HG03196 (cell line): Measurements from ENCODE around the gene AOC1.
"Not testable (repeated sequence)": the region's sequence is repeated elsewhere in the genome, so short reads cannot be mapped to it uniquely, and the experiment has no call there.

Experiments
- ATAC-seq: cut with Tn5 transposase; IDR thresholded peaks from one replicate; pipeline ENCODE4 v1.9.1; 2021; ENCODE audit not compliant: unreplicated experiment

Gene AOC1

DNA sequence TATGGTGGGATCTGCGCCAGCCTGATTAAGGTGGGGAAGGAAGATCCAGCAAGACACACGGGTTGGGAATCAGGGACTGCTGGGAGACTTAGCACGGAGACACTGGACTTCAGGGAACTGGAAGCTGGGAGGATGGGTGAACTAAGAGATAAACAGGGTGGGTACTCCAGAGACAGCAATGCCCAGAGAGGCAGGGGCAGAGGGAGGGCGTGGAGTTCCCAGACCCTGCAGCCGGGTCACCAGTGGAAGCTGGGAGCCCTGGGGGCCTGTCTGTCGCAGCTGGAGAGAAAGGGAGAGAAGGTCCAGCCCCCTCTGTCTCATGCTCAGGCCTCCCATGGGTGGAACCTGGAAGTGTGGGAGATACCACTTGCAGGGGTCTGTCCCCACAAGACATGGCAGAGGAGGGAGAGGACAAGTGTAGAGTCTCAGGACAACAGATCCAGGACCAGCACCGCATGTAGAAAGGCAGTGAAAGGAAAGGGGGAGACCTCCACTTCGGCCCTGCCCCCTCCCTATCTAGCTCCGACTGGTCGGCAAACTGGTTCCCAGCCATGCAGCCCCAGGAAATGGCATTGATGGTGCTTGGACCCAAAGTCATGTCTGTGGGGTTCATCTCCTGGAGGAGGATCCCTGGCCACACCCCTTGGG is 44.4 kb downstream of the AOC1 start:
- no peak for ATAC-seq

DNA sequence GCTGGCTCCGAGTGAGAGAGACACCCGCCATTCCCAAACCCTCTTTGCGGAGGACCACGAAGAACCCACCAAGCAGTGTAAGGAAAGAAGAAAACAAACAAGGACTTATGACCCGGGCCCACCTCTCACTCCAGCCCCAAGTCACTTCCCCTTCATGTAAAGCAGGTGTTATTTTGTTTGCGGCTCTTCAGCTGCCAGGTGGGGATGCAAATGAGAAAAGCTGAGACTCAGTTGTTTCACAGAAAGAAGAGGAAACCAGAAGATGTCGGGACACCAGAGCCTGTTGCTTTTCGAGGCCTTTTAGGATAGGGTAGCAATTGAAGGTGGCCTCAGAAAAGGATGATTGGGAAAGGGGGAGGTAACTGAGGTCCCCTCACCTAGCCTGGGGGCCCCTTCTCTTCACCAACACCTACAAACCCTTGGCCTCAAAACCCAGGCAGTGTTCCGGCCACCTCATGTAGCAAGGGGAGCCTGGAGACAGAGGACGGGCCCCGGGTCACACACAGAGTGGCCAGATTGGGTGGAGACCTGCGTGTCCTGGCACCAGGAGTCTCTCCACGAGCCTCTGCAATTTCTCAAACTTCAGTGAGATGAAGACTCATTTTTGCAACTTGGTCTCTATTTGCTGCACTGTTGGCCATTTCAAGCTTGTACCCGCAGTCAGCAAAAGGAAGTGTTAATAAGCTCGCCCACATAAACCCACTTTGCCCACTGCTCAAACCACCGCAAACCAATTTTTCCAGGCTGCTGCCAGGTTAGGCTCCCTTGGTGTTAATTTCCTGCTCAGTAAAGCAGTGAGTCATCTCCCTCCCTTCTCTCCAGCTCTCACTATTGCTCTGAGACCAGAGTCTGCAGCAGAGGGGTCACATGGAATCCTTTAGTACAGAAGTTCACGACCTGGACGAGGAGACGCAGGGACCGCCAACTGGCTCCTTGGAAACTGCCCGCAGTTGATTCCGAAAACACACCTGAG is 45.5 kb downstream of the AOC1 start:
- no peak for ATAC-seq

DNA sequence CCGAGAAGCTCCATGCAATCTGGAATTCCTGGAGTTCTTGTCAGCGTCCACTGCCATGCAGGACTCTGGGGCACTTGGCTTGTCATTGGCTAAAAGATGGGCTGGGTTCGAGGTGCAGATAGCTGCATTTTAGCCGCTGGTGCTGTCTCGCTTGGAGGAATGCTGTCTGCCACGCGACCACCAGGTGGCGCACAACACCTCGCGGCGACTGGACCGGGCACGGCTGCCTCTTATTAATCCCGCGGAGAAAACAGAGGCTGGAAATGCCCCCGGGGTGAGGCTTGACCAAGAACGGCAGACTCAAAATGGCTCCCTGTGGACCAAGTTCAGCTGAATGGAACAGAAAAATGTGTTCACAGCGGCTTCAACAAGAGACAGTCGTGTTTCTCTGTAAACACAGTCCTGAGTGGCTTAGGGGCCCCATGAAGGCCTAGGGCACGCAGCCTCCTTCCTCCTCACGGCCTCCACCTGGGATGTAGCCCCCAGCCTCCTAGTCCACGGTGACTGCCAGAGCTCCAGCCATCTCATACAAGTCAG is 46.2 kb downstream of the AOC1 start:
- ATAC-seq = peak; percentile 68

DNA sequence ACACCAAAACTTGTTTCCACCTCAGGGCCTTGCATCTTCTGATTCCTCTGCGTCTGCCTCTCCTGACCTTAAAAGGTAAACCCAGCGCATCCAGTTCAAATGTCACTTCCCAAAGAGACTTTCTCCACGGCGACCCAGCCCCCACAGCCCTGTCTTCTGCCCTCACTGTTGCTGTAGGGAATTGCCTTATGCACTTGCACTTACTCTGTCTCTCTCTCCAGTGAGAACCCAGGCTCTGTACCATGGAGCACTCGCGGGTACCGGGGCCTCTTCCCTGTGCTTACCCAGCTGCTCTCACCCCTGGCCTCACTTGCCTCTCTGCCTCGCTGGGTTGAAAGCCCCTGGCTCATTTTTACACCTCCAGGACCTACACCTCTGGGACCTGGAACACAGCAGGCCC is 48.4 kb downstream of the AOC1 start:
- ATAC-seq = no peak

DNA sequence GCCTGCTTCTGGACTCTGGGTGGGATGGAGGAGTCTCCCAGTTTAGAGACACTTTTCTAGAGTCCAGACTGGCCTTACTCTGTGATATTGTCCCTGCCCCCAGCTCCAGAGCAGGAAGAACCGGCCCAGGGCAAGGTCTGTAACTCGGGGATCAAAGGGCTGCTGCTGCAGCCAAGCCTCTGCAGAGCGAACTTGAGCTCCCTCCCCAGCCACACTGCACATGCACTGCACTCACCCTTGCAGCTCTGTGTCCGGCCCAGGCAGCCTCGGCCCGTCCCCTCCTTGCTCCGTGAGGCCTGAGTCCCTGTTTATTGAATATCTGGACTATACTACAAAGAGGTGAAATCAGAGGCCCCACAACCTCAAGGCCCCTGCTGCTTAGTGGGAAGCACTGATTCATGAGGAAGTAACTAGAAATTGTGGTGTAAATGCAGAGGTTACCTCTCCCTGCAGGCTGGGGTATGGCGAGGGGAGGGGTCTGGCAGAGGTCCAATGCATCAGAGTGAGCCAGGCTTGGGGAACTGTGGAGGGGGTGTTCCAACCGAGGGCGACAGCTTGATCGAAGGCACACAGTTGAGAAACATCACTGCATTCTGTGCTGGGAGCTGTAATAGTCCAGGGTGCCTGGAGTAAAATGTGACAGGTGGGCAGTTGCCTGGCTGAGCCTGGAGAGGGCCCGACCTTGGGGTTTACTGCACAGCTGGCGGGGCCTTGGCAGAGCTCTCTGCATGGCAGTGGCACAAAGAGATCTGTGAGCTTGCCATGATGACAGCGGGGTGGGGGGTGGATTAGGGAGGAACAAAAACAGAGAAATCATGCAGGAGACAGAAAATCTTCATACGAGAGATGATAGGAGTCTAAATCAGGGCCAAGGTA is 49.1 kb downstream of the AOC1 start:
- ATAC-seq = no peak

DNA sequence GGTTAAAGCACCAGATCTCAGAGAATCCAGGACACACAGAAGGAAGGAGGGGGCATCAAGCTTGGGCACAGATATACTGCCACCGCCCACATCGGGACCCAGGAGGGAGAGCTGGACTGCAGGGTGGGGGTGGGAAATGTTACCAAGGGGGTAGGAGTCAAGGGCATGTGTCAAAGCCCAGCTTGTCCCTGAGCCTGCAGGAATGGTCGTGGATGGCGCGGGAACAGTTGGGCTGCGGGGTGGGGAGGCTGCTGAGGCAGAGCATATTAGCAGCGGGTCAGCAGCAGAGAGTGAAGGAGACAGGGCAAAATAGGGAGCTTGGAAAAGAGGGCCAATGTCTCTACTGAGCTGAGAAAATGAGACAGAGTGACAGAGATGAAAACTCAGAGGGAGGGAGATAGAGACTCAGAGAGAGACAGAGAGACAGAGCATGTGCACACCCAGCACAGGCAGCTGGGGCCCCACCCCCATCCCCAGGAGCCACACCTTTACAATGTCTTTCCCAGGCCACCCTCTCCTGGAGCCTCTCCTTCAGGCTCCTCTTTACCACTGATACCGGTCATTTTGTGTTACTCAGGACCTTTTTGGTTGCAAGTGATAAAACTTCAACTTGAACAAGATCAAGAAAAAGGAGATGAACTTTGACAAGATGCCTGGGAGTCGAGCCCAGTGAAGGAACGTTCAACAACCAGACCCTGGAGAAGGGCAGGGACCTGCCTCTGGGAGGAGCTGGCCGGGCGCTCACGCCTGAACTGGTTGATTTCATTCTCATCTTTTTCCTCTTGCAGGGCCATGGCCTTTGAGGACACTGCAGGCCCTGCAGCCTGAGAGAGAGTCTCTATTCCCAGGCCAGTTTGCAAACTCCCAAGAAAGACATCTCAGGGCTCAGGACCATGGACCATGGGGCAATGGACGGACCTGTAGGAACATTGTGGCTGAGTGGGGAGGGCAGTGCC is 50.0 kb downstream of the AOC1 start:
- no peak for ATAC-seq

DNA sequence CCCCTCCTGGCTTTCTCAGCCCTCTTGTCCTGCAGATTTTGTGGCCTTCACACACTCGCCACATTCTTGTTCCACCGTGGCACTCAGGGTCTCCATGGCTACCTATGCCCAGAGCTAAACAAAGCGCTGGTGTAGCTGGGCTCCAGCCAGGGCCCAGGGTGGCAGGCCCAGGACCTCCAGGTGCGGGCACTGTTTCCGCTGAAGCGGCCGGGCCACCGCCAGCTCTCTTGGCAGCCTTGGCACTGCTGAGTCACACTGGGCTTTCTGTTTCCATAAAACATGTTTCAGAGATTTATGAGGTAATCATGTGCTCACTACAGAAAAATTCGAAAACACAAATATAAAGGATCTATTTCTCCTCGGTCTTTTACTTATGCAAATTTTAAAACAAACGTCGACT is 51.3 kb downstream of the AOC1 start:
- no peak for ATAC-seq

DNA sequence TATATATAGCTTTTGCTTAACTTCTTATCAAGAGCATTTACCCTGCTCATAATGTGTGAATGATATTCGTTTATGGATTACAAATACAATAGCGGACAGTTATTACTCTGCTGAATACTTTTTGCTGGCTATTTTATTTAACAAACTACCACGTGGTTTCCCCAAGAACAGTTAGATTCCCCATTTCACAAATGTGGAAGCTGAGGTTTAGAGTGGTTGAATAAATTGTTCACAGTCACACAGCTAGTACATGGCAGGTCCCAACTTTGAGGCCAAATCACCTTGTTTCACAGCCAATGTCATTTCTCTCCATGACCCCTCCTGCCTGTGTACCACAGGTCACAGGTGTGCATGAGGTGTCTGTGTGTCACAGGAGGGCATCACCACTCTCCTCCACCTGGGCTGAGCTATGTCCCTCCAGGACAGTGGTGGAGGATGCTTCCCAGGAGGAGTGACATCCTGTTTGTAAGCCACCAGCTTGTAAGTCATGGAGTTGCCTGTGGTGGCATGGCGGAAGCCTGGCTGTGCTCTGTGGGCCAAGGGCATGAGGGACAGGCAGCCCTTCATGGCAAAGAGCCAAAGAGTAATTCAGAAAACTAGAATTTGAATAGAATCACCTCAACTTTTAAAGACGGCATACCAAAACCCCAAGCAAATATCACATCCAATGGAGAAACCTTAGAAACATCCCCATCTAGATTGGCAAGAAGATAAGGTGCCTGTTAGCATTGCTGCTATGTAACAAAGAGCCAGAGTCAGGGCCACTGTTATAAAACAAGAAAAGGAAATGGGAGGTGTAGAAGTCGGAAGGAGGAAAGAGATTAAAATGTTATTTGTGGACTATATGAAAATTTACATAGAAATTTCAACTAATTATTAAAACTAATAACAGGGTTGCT is 51.9 kb downstream of the AOC1 start:
- no peak for ATAC-seq

DNA sequence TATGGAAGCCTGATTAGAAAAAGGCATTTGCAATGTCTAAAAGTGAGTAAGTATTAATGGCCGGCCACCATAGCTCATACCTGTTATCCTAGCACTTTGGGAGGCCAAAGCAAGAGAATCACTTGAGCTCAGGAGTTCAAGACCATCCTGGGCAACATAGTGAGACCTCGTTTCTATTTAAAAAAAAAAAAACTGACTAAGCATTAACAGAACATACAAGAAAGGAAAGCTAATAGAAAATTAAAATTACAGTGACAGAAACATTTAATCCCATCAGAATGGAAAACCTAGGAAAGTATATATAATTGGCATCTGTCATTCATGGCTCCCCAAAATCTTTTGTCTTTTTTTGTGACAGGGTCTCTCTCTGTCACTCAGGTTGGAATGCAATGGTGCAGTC is 55.9 kb downstream of the AOC1 start:
- ATAC-seq = no peak

DNA sequence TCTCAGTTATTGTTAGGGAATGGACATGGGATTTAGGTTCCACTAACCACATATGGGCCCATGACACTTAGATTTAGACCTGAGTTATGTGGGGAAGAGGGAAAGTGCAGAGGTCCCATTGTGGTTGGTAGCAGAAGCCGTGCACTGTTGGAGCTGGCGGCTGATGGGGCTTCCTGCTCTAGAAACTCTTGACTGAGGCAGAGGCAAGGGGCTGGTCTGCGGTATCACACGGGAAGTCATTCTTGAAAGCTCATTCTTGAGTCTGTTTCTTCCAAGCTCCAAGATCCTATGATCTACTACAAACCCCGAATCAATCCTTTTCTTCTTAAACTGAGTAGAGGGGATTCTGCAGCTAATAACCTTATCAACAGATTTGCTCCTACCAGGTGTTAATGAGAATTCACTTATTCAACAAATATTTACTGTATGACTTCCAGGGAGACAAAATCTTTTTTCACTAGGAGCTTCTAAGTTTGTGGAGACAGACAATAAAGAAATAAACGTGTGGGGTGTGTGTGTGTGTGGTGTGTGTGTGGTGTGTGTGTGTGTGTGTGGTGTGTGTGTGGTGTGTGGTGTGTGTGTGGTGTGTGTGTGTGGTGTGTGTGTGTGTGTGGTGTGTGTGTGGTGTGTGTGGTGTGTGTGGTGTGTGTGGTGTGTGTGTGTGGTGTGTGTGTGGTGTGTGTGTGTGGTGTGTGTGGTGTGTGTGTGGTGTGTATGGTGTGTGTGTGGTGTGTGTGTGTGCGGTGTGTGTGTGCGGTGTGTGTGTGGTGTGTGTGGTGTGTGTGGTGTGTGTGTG is 57.1 kb downstream of the AOC1 start:
- ATAC-seq = no peak

DNA sequence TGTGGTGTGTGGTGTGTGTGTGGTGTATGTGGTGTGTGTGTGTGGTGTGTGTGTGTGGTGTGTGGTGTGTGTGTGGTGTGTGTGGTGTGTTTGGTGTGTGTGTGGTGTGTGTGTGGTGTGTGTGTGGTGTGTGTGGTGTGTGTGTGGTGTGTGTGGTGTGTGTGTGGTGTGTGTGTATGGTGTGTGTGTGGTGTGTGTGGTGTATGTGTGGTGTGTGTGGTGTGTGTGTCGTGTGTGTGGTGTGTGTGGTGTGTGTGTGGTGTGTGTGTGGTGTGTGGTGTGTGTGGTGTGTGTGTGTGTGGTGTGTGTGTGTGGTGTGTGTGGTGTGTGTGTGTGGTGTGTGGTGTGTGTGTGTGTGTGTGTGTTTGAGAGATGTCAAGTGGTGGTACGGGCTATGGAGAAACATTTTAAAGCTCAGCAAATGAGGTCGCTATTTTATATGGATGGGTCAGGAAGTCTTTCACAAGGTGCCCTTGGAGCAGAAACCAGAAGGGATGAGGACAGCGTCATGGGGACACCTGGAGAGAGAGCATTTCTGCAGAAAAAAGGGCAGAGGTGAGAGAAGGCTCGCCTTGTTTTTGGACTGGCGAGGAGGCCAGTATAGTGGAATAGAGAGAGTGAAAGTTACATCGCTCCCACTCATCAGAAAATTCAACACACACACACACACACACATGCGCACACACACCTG is 58.1 kb downstream of the AOC1 start:
- not testable (repeated sequence) for ATAC-seq

DNA sequence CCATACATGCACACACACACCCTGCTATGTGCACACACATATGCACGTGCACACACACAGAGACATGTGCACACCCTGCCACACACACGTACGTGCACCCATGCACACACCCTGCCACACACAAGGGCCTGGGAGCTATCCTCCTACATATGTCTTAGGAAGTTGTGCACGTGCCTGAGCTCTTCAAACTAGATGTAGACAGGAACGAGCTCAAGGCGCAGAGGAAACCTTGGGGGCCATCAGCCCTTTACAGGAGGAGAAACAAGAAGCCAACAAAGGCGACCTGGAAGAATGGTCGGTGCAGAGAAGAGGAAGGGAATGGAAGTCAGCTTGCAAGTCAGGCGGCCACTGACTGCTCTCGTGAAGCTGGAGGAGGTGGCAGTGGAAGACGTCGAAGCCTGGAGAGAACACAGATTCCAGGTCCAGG is 58.7 kb downstream of the AOC1 start:
- ATAC-seq = no peak
